PFSK-1 (cell line): Measurements from ENCODE around the gene NT5DC2.

ENCODE experiments used
- FOXP2 ChIP-seq: optimal IDR thresholded peaks from 2 replicates; pipeline ENCODE3; 2011; ENCODE audit warnings: borderline replicate concordance, control low read depth, inconsistent platforms; ENCODE audit not compliant: insufficient read depth; ENCODE audit errors: extremely low read length, extremely low read depth
- POLR2AphosphoS5 ChIP-seq: IDR thresholded peaks from 2 replicates; pipeline ENCODE4 v1.6.1; 2012; ENCODE audit warnings: low read depth, mild to moderate bottlenecking, control low read depth, low read length, moderate library complexity
- SIN3A ChIP-seq: IDR thresholded peaks from 2 replicates; pipeline ENCODE4 v1.6.1; 2012; ENCODE audit warnings: mild to moderate bottlenecking, low read length, moderate library complexity, borderline replicate concordance; ENCODE audit not compliant: insufficient read depth
- TAF1 ChIP-seq: IDR thresholded peaks from 2 replicates; pipeline ENCODE4 v1.6.1; 2012; ENCODE audit warnings: low read length, control low read depth, borderline replicate concordance; ENCODE audit not compliant: insufficient read depth
- TF ChIP-seq, protein P1 (sequence below), 2 experiments: IDR thresholded peaks; 2 replicates each; pipeline versions ENCODE4 v1.6.1 to v1.8.0; 2011 to 2012; ENCODE audit warnings: low read depth in 2 of 2, low read length in 2 of 2, control low read depth in 1 of 2, inconsistent platforms in 1 of 2, mild to moderate bottlenecking in 1 of 2, moderate library complexity in 1 of 2; ENCODE audit not compliant: insufficient read depth in 1 of 2

- no peak for TF ChIP-seq POLR2AphosphoS5
- TF ChIP-seq, protein P1, sequence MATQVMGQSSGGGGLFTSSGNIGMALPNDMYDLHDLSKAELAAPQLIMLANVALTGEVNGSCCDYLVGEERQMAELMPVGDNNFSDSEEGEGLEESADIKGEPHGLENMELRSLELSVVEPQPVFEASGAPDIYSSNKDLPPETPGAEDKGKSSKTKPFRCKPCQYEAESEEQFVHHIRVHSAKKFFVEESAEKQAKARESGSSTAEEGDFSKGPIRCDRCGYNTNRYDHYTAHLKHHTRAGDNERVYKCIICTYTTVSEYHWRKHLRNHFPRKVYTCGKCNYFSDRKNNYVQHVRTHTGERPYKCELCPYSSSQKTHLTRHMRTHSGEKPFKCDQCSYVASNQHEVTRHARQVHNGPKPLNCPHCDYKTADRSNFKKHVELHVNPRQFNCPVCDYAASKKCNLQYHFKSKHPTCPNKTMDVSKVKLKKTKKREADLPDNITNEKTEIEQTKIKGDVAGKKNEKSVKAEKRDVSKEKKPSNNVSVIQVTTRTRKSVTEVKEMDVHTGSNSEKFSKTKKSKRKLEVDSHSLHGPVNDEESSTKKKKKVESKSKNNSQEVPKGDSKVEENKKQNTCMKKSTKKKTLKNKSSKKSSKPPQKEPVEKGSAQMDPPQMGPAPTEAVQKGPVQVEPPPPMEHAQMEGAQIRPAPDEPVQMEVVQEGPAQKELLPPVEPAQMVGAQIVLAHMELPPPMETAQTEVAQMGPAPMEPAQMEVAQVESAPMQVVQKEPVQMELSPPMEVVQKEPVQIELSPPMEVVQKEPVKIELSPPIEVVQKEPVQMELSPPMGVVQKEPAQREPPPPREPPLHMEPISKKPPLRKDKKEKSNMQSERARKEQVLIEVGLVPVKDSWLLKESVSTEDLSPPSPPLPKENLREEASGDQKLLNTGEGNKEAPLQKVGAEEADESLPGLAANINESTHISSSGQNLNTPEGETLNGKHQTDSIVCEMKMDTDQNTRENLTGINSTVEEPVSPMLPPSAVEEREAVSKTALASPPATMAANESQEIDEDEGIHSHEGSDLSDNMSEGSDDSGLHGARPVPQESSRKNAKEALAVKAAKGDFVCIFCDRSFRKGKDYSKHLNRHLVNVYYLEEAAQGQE (IDR thresholded peaks at IDR 0.05; ENCODE audit: insufficient read depth in 1 of 2, low read depth in 2 of 2, low read length in 2 of 2) = no peak
- no peak for TF ChIP-seq TAF1
- TF ChIP-seq SIN3A = no peak
- no peak for TF ChIP-seq FOXP2
Observed at GRCh38 chr3:52515192-52515591, 18.5 kb downstream of the NT5DC2 start.
